Activated CD8-positive, alpha-beta T cell treated with anti-CD3 and anti-CD28 coated beads for 36 hours (primary cell): Measurements from ENCODE around the gene MESP2. TPM values are rescaled to one million over a fixed set of nuclear protein-coding genes. Genes with fewer than 3 reads are reported as not detected.

ENCODE experiments used
- ATAC-seq: fragments of 200-7000 bp; cut with Tn5 transposase; one replicate; pipeline ENCODE4 v1.10.0; 2021; ENCODE audit warnings: mild to moderate bottlenecking, moderate library complexity
- CTCF ChIA-PET: fragments of 350-600 bp; sonication (Branson Sonifier 250); formaldehyde crosslinking; loops from one replicate; lab custom pipeline; 2021; ENCODE audit warnings: antibody characterized with exemption; lab: Charles Lee
- POLR2A ChIA-PET: fragments of 350-600 bp; sonication (Branson Sonifier 250); formaldehyde crosslinking; loops from one replicate; lab custom pipeline; 2021; ENCODE audit warnings: antibody characterized with exemption; lab: Charles Lee
- DNase-seq: peaks from one replicate; pipeline ENCODE4 v3.0.0-alpha.2; 2020
- H3K27ac Mint-ChIP-seq: one replicate; pipeline ENCODE4 v1.8.0; 2021; ENCODE audit warnings: mild to moderate bottlenecking, mixed read lengths
- H3K27me3 Mint-ChIP-seq: one replicate; pipeline ENCODE4 v1.8.0; 2021; ENCODE audit warnings: mixed read lengths
- H3K36me3 Mint-ChIP-seq: one replicate; pipeline ENCODE4 v1.8.0; 2021; ENCODE audit warnings: low read depth, mixed read lengths
- H3K4me1 Mint-ChIP-seq: one replicate; pipeline ENCODE4 v1.8.0; 2021; ENCODE audit warnings: low read depth, mixed read lengths
- H3K4me3 Mint-ChIP-seq: one replicate; pipeline ENCODE4 v1.8.0; 2021; ENCODE audit warnings: mild to moderate bottlenecking, moderate library complexity, mixed read lengths
- H3K9me3 Mint-ChIP-seq: one replicate; pipeline ENCODE4 v1.8.0; 2021; ENCODE audit warnings: mixed read lengths
- CTCF ChIP-seq: fragments of 200-600 bp; IDR thresholded peaks from one replicate; pipeline ENCODE4 v1.8.0; 2022; ENCODE audit warnings: antibody characterized with exemption, mild to moderate bottlenecking
- intact Hi-C: fragments of 100-400 bp; cut with micrococcal nuclease; formaldehyde crosslinking; loops from one replicate; pipeline ENCODE4 v1.10.0; 2022
- total RNA-seq, 2 experiments: library from RNA; stranded (reverse); gene quantifications; one replicate each; pipeline ENCODE4 v1.2.3, GENCODE V29; 2021

MESP2 gene
- total RNA-seq, 2 experiments from 2014 or later, result not detected

GRCh38 chr15:89818287-89818686 is 42.2 kb downstream of the MESP2 start:
- ChIA-PET CTCF (interaction anchor here (1.2 kb wide), 1 partner anchor 57 kb away, joined by 4 read pairs; no protein-coding TSS in a partner anchor), POLR2A (interaction anchor here (0.7 kb wide), 1 partner anchor 10 kb away, joined by 3 read pairs; no protein-coding TSS in a partner anchor)
- Mint-ChIP-seq H3K27me3 (peaks cover 38% of the 10 kb centered on the region), H3K27ac (no peak overlapping the region), H3K9me3 (peaks cover 8% of the 10 kb centered on the region), H3K4me1 (peaks cover 4% of the 10 kb centered on the region), H3K4me3 (no peak overlapping the region), H3K36me3 (peaks cover 9% of the 10 kb centered on the region)
- intact Hi-C loops, result no loop called here
- ATAC-seq (no peak), DNase-seq (no peak)
- no peak for TF ChIP-seq CTCF

GRCh38 chr15:89820666-89821611 is 44.8 kb downstream of the MESP2 start:
- H3K27ac Mint-ChIP-seq, result no peak overlapping the region
- peaks cover 4% of the 10 kb centered on the region for H3K36me3 Mint-ChIP-seq
- H3K9me3 Mint-ChIP-seq, result peaks cover 4% of the 10 kb centered on the region
- no peaks in the 10 kb centered on the region for H3K4me1 Mint-ChIP-seq
- CTCF ChIA-PET, result no interaction called here
- DNase-seq, result no peak
- ATAC-seq, result no peak
- POLR2A ChIA-PET, result interaction anchor here (0.7 kb wide), 1 partner anchor 61 kb away, joined by 4 read pairs; no protein-coding TSS in a partner anchor
- intact Hi-C loops, result no loop called here
- no peak overlapping the region for H3K4me3 Mint-ChIP-seq
- TF ChIP-seq CTCF, result no peak
- peaks cover 25% of the 10 kb centered on the region for H3K27me3 Mint-ChIP-seq

GRCh38 chr15:89822026-89822425 is 45.9 kb downstream of the MESP2 start:
- ChIA-PET POLR2A (interaction anchor here (0.6 kb wide), 1 partner anchor 337 kb away, joined by 3 read pairs; no protein-coding TSS in a partner anchor), CTCF (no interaction called here)
- no peaks in the 10 kb centered on the region for H3K4me1 Mint-ChIP-seq
- no peaks in the 10 kb centered on the region for H3K9me3 Mint-ChIP-seq
- H3K27me3 Mint-ChIP-seq, result peaks cover 17% of the 10 kb centered on the region
- intact Hi-C loops, result no loop called here
- ATAC-seq (no peak), DNase-seq (no peak)
- TF ChIP-seq CTCF, result no peak
- H3K4me3 Mint-ChIP-seq, result no peak overlapping the region
- H3K27ac Mint-ChIP-seq, result no peak overlapping the region
- H3K36me3 Mint-ChIP-seq, result no peaks in the 10 kb centered on the region

GRCh38 chr15:89822611-89822950 is 46.4 kb downstream of the MESP2 start:
- Mint-ChIP-seq H3K36me3 (no peaks in the 10 kb centered on the region), H3K27ac (no peak overlapping the region), H3K4me1 (no peaks in the 10 kb centered on the region), H3K4me3 (no peak overlapping the region), H3K9me3 (no peaks in the 10 kb centered on the region), H3K27me3 (peaks cover 17% of the 10 kb centered on the region)
- intact Hi-C loops, result no loop called here
- no peak for ATAC-seq
- no peak for TF ChIP-seq CTCF
- CTCF ChIA-PET, result no interaction called here
- no peak for DNase-seq
- POLR2A ChIA-PET, result interaction anchor here (0.6 kb wide), 1 partner anchor 338 kb away, joined by 3 read pairs; no protein-coding TSS in a partner anchor
